ENCODE results near the gene ARHGEF17. TPM values are rescaled to one million over a fixed set of nuclear protein-coding genes. Genes with fewer than 3 reads are reported as not detected.

The ARHGEF17 gene
- total RNA-seq, 1 donor from 2014 or later = 77.0 TPM

- peaks cover 15% of the 10 kb centered on the region for H3K4me1 Mint-ChIP-seq (ENCODE audit: low read depth)
- H3K27me3 Mint-ChIP-seq = peaks cover 6% of the 10 kb centered on the region
- peak overlapping the region; percentile 35 for H3K4me3 Mint-ChIP-seq (ENCODE audit: low read depth)
- no peaks in the 10 kb centered on the region for H3K9me3 Mint-ChIP-seq (ENCODE audit: low read depth)
- H3K36me3 Mint-ChIP-seq (ENCODE audit: insufficient read depth) = no peaks in the 10 kb centered on the region
- peak; percentile 21 for TF ChIP-seq CTCF (IDR thresholded peaks at IDR 0.05; ENCODE audit: unreplicated experiment)
- H3K27ac Mint-ChIP-seq = peak overlapping the region; percentile 33
- DNase-seq (ENCODE audit: low spot score, unreplicated experiment) = no peak
Measured at GRCh38 chr11:73306069-73306841, 1.8 kb upstream of the ARHGEF17 start.

GRCh38 chr11:73306977-73307322 lies 1.1 kb upstream of the ARHGEF17 start:
- H3K27ac Mint-ChIP-seq = peak overlapping the region; percentile 99
- H3K4me1 Mint-ChIP-seq (ENCODE audit: low read depth) = peaks cover 20% of the 10 kb centered on the region
- peaks cover 6% of the 10 kb centered on the region for H3K27me3 Mint-ChIP-seq
- H3K36me3 Mint-ChIP-seq (ENCODE audit: insufficient read depth) = no peaks in the 10 kb centered on the region
- H3K4me3 Mint-ChIP-seq (ENCODE audit: low read depth) = peak overlapping the region; percentile 71
- no peak for DNase-seq (ENCODE audit: low spot score, unreplicated experiment)
- no peak for TF ChIP-seq CTCF (IDR thresholded peaks at IDR 0.05; ENCODE audit: unreplicated experiment)
- H3K9me3 Mint-ChIP-seq (ENCODE audit: low read depth) = no peaks in the 10 kb centered on the region

- Mint-ChIP-seq H3K27ac (peak overlapping the region; percentile 99), H3K4me3 (ENCODE audit: low read depth) (peak overlapping the region; percentile 72), H3K4me1 (ENCODE audit: low read depth) (peaks cover 25% of the 10 kb centered on the region), H3K27me3 (peaks cover 3% of the 10 kb centered on the region), H3K36me3 (ENCODE audit: insufficient read depth) (no peaks in the 10 kb centered on the region), H3K9me3 (ENCODE audit: low read depth) (no peaks in the 10 kb centered on the region)
- TF ChIP-seq CTCF (IDR thresholded peaks at IDR 0.05; ENCODE audit: unreplicated experiment) = peak; percentile 82
- peak; percentile 99 for DNase-seq (ENCODE audit: low spot score, unreplicated experiment)
Measured at GRCh38 chr11:73307323-73308002, 613 bp upstream of the ARHGEF17 start.

- no peaks in the 10 kb centered on the region for H3K9me3 Mint-ChIP-seq (ENCODE audit: low read depth)
- peak overlapping the region; percentile 84 for H3K27ac Mint-ChIP-seq
- H3K4me1 Mint-ChIP-seq (ENCODE audit: low read depth) = peaks cover 42% of the 10 kb centered on the region
- peak overlapping the region; percentile 69 for H3K4me3 Mint-ChIP-seq (ENCODE audit: low read depth)
- H3K27me3 Mint-ChIP-seq = no peaks in the 10 kb centered on the region
- TF ChIP-seq CTCF (IDR thresholded peaks at IDR 0.05; ENCODE audit: unreplicated experiment) = no peak
- no peaks in the 10 kb centered on the region for H3K36me3 Mint-ChIP-seq (ENCODE audit: insufficient read depth)
- peak; percentile 65 for DNase-seq (ENCODE audit: low spot score, unreplicated experiment)
Measured at GRCh38 chr11:73308961-73309919, 1.2 kb downstream of the ARHGEF17 start.

GRCh38 chr11:73310076-73310475 lies 2.0 kb downstream of the ARHGEF17 start:
- peak overlapping the region; percentile 69 for H3K4me3 Mint-ChIP-seq (ENCODE audit: low read depth)
- no peak for DNase-seq (ENCODE audit: low spot score, unreplicated experiment)
- no peaks in the 10 kb centered on the region for H3K27me3 Mint-ChIP-seq
- H3K4me1 Mint-ChIP-seq (ENCODE audit: low read depth) = peaks cover 50% of the 10 kb centered on the region
- no peak for TF ChIP-seq CTCF (IDR thresholded peaks at IDR 0.05; ENCODE audit: unreplicated experiment)
- no peaks in the 10 kb centered on the region for H3K36me3 Mint-ChIP-seq (ENCODE audit: insufficient read depth)
- H3K27ac Mint-ChIP-seq = no peak overlapping the region
- no peaks in the 10 kb centered on the region for H3K9me3 Mint-ChIP-seq (ENCODE audit: low read depth)

All from progenitor cell of endocrine pancreas (in vitro differentiated cells).